ENCODE measurements around the gene APOA5. TPM values are rescaled to one million over a fixed set of nuclear protein-coding genes. Genes with fewer than 3 reads are reported as not detected.

Gene APOA5
- total and polyA plus RNA-seq, 2 of the 8 experiments (the other 6 are each of a cell fraction or from before 2014, with no cell fraction given) = 0.08 to 0.15 TPM

DNA sequence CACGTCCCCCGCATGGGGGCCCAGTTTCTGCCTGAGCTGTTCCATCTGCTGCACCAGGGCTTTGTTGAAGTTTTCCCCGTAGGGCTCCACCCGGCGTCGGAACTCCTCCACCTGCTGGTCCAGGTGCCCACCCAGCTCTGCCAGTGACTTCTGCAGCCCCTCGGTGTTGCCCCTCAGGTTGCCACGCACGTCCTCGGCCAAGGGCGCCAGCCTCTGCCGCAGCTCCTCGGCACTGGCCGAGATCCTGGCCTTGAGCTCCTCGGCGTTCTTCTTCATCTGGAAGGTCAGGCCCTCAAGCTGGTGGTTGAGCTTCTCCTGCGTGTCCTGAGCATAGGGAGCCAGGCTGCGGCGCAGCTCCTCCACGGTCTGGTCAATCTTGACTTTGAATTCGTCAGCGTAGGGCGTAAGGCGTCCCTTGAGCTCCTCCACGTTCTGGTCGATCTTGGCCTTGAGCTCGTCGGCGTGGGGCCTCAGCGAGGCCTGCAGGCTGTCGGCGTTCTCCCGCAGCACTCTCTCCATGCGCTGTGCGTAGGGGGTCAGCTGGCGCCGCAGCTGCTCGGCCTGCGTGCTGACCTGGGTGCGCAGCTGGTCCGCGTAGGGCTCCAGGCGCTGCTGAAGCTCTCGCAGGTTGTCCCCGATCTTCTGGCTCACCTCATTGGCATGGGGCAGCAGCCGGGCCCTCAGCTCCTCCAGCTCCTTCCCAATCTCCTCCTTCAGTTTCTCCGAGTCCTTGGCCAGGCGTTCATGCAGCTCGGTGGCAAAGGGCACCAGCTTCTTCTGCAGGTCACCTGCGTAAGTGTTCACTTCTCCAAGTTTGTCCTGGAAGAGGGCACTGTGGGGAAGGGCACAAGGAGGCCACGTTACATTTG lies 29.6 kb upstream of the APOA5 start:
- H3K18ac ChIP-seq (ENCODE audit: extremely low read depth, low read length) = no peak overlapping the region
- H4K91ac ChIP-seq (replicated peaks; ENCODE audit: insufficient read length, low read length) = no peak overlapping the region
- H3K27me3 ChIP-seq (replicated peaks in 1 of 4; ENCODE audit: control insufficient read depth in 3 of 4, extremely low read depth in 1 of 4, insufficient read depth in 3 of 4, low read length in 3 of 4) = no peaks in the 10 kb centered on the region
- H2AFZ ChIP-seq (ENCODE audit: low read length) = no peak overlapping the region
- H2BK120ac ChIP-seq (replicated peaks; ENCODE audit: low read depth, low read length) = no peak overlapping the region
- H3K9ac ChIP-seq (replicated peaks in 1 of 4; ENCODE audit: extremely low read depth in 1 of 4, low read depth in 3 of 4, low read length in 3 of 4) = no peak overlapping the region
- no peaks in the 10 kb centered on the region; the same call in 1 of the 2 replicates for H3K23me2 ChIP-seq (ENCODE audit: low read depth, low read length)
- no peak overlapping the region; the same call in 1 of the 2 replicates for H2AK5ac ChIP-seq (ENCODE audit: low read depth, low read length)
- H4K20me1 ChIP-seq (replicated peaks in 1 of 2; ENCODE audit: control insufficient read depth in 1 of 2, insufficient read depth in 2 of 2, low read length in 2 of 2) = no peaks in the 10 kb centered on the region
- H3K9me3 ChIP-seq (ENCODE audit: insufficient read depth in 2 of 2, low read depth in 1 of 2, low read length in 1 of 2) = no peaks in the 10 kb centered on the region
- H3K27ac ChIP-seq (ENCODE audit: low read depth, low read length) = no peak overlapping the region
- H3K4me3 ChIP-seq (ENCODE audit: extremely low read depth in 1 of 4, insufficient read depth in 2 of 4, low read depth in 3 of 4, low read length in 4 of 4) = no peak overlapping the region
- H3K4me2 ChIP-seq (ENCODE audit: insufficient read depth in 1 of 2, low read depth in 2 of 2, low read length in 2 of 2) = no peak overlapping the region
- peak overlapping the region; percentile 4; the same call in 1 of the 2 replicates for H4K8ac ChIP-seq (ENCODE audit: extremely low read depth, insufficient read depth, low read length)
- no peaks in the 10 kb centered on the region for H3K36me3 ChIP-seq (ENCODE audit: control insufficient read depth in 2 of 4, insufficient read depth in 4 of 4, low read length in 3 of 4)
- 92% methylated on average over 50 of the region's 51 CpGs; no CpG with 5 or more reads in 1 of the 2 experiments for WGBS, 2 experiments (ENCODE audit: extremely low coverage in 1 of 2, insufficient coverage in 1 of 2, insufficient read length in 1 of 2, insufficient replicate concordance in 2 of 2, low coverage in 1 of 2, low lambda C conversion rate in 2 of 2, missing lambda C conversion rate in 1 of 2)
- H2BK12ac ChIP-seq (ENCODE audit: low read depth, low read length) = no peak overlapping the region
- H3K23ac ChIP-seq (ENCODE audit: insufficient read length) = no peak overlapping the region
- H3K56ac ChIP-seq (replicated peaks; ENCODE audit: insufficient read length, low read depth, low read length) = no peak overlapping the region
- H2BK15ac ChIP-seq (ENCODE audit: low read length) = no peak overlapping the region
- H3K14ac ChIP-seq (ENCODE audit: insufficient read length) = no peak overlapping the region
- ChIA-PET CTCF (ENCODE audit: partially characterized antibody) (interaction anchor here (0.7 to 6.9 kb wide), 9 partner anchors 8 to 285 kb away, joined by 3 to 60 read pairs (median 5); partner anchors contain the start of genes APOA1, APOA5, APOC3 and ZPR1), POLR2A (ENCODE audit: partially characterized antibody) (interaction anchor here (1.1 kb wide), 1 partner anchor 8 kb away, joined by 3 read pairs; the partner anchor contains the start of gene APOC3)
- no peaks in the 10 kb centered on the region for H3K4me1 ChIP-seq (replicated peaks in 1 of 4; ENCODE audit: control insufficient read depth in 3 of 4, insufficient read depth in 4 of 4, low read length in 3 of 4)
- FAIRE-seq = no peak
- H3K79me2 ChIP-seq (ENCODE audit: control insufficient read depth in 1 of 2, insufficient read depth in 2 of 2, low read length in 2 of 2) = no peaks in the 10 kb centered on the region
- H3K4ac ChIP-seq (replicated peaks; ENCODE audit: insufficient read length, low read depth, low read length) = no peak overlapping the region
- no peak overlapping the region for H4K5ac ChIP-seq (ENCODE audit: insufficient read length, low read depth, low read length)
- no peaks in the 10 kb centered on the region for H3K79me1 ChIP-seq (ENCODE audit: low read depth, low read length)
- DNase-seq (ENCODE audit: low read depth in 1 of 2, low spot score in 2 of 2) = no peak
- H2BK5ac ChIP-seq (ENCODE audit: low read depth, low read length) = no peak overlapping the region
- no peak overlapping the region for H2BK20ac ChIP-seq (ENCODE audit: low read length)
- TF ChIP-seq CREB1 (IDR thresholded peaks at IDR 0.05) = no peak
- no peak for TF ChIP-seq USF2 (IDR thresholded peaks at IDR 0.05; ENCODE audit: low read length)
- no peak for TF ChIP-seq GTF2F1 (IDR thresholded peaks at IDR 0.05; ENCODE audit: borderline replicate concordance, low read depth, low read length)
- TF ChIP-seq BACH1 (IDR thresholded peaks at IDR 0.05; ENCODE audit: low read length) = no peak
- TF ChIP-seq TAF1 (IDR thresholded peaks at IDR 0.05; ENCODE audit: low read depth, low read length) = no peak
- no peak for TF ChIP-seq KDM1A (IDR thresholded peaks at IDR 0.05; ENCODE audit: borderline replicate concordance, low read length)
- no peak for TF ChIP-seq CEBPB (IDR thresholded peaks at IDR 0.05; ENCODE audit: low read depth, low read length)
- TF ChIP-seq RBBP5 (IDR thresholded peaks at IDR 0.05; ENCODE audit: borderline replicate concordance, low read depth, low read length) = no peak
- no peak for TF ChIP-seq KDM4A (IDR thresholded peaks at IDR 0.05; ENCODE audit: low read depth, low read length, severe bottlenecking)
- no peak for TF ChIP-seq SAP30 (IDR thresholded peaks at IDR 0.05; ENCODE audit: insufficient read depth, insufficient replicate concordance, low read length)
- no peak for TF ChIP-seq ASH2L (IDR thresholded peaks at IDR 0.05; ENCODE audit: low read length)

All from H1 (cell line).